ENCODE data around the gene U2AF2. TPM values are rescaled to one million over a fixed set of nuclear protein-coding genes. Genes with fewer than 3 reads are reported as not detected.
"Not testable (repeated sequence)": the region's sequence is repeated elsewhere in the genome, so short reads cannot be mapped to it uniquely, and the experiment has no call there.

Gene U2AF2
- polyA plus RNA-seq, 3 donors: 5.3 to 166 (median 5.4) TPM

DNA sequence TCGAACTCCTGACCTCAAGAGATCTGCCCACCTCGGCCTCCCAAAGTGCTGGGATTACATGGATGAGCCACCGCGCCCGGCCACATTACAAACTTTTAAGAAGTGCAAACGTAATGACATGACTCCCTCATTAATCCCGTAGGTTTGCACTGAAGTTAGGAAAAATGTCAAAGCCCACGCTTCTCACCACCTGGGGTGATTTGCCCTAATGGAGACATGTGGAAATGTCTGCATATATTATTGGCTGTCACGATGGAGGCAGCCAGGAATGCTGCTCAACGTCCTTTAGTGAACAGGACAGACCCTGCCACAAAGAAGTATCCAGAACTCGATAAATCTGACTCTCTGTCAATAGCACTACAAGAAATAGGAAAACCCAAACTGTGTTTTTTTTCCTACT is 62.4 kb downstream of the U2AF2 start:
- TF ChIP-seq, protein P1, sequence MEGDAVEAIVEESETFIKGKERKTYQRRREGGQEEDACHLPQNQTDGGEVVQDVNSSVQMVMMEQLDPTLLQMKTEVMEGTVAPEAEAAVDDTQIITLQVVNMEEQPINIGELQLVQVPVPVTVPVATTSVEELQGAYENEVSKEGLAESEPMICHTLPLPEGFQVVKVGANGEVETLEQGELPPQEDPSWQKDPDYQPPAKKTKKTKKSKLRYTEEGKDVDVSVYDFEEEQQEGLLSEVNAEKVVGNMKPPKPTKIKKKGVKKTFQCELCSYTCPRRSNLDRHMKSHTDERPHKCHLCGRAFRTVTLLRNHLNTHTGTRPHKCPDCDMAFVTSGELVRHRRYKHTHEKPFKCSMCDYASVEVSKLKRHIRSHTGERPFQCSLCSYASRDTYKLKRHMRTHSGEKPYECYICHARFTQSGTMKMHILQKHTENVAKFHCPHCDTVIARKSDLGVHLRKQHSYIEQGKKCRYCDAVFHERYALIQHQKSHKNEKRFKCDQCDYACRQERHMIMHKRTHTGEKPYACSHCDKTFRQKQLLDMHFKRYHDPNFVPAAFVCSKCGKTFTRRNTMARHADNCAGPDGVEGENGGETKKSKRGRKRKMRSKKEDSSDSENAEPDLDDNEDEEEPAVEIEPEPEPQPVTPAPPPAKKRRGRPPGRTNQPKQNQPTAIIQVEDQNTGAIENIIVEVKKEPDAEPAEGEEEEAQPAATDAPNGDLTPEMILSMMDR (IDR thresholded peaks at IDR 0.05): no peak
- Mint-ChIP-seq H3K27ac (no peak overlapping the region), H3K4me1 (no peaks in the 10 kb centered on the region), H3K4me3 (no peak overlapping the region), H3K27me3 (ENCODE audit: low read depth in 3 of 3) (peaks cover 3 to 11% (median 4%) of the 10 kb centered on the region in 3 donors), H3K36me3 (no peaks in the 10 kb centered on the region), H3K9me3 (peaks cover 23 to 58% (median 44%) of the 10 kb centered on the region in 7 donors)
- Histone ChIP-seq H3K36me3 (replicated peaks in 1 of 2; ENCODE audit: control insufficient read depth in 1 of 2, insufficient read depth in 2 of 2, low read length in 2 of 2) (no peaks in the 10 kb centered on the region), H3K9me3 (replicated peaks in 1 of 2; ENCODE audit: control insufficient read depth in 1 of 2, insufficient read depth in 1 of 2, low read length in 2 of 2) (peaks cover 28 to 30% of the 10 kb centered on the region in 2 donors), H3K4me1 (ENCODE audit: control insufficient read depth in 1 of 2, insufficient read depth in 2 of 2, low read length in 2 of 2) (no peaks in the 10 kb centered on the region), H3K4me2 (replicated peaks; ENCODE audit: extremely low read depth, low read length, poor library complexity, severe bottlenecking) (no peak overlapping the region), H2AFZ (ENCODE audit: insufficient read depth, low read depth, low read length, poor library complexity, severe bottlenecking) (no peak overlapping the region), H3K9ac (ENCODE audit: insufficient read depth, low read length, poor library complexity, severe bottlenecking) (no peak overlapping the region), H3K27me3 (ENCODE audit: control insufficient read depth in 2 of 2, insufficient read depth in 2 of 2, low read length in 2 of 2) (no peaks in the 10 kb centered on the region), H3K27ac (ENCODE audit: low read depth in 1 of 2, low read length in 2 of 2) (no peak overlapping the region), H3K79me2 (ENCODE audit: insufficient read depth, low read length) (no peaks in the 10 kb centered on the region), H3K4me3 (replicated peaks in 1 of 3; ENCODE audit: low read depth in 2 of 3, low read length in 3 of 3) (no peak overlapping the region), H4K20me1 (ENCODE audit: insufficient read depth, low read length) (no peaks in the 10 kb centered on the region)
- 76% methylated on average over 5 of the region's 11 CpGs for WGBS (ENCODE audit: insufficient coverage)
- intact Hi-C loops (cut with micrococcal nuclease): no loop called here
- no peak for DNase-seq

DNA sequence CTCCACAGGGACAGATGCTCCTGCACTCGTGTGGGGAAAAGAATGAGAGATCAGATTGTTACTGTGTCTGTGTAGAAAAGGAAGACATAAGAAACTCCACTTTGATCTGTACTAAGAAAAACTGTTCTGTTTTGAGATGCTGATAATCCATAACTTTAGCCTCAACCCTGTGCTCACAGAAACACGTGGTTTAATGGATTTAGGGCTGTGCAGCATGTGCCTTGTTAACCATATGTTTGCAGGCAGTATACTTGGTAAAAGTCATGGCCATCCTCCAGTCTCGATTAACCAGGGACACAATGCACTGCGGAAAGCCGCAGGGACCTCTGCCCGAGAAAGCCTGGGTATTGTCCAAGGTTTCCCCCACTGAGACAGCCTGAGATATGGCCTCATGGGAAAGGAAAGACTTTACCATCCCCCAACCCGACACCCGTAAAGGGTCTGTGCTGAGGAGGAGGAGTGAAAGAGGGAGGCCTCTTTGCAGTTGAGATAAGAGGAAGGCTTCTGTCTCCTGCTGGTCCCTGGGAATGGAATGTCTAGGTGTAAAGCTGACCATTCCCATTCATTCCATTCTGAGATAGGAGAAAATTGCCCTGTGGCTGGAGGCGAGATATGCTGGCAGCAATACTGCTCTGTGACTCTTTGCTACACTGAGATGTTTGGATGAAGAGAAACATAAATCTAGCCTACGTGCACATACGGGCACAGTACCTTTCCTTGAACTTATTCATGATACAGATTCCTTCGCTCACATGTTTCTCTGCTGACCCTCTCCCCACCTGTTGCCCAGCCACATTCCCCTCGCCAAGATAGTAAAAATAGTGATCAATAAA is 63.3 kb downstream of the U2AF2 start:
- H3K36me3 ChIP-seq (replicated peaks in 1 of 2; ENCODE audit: control insufficient read depth in 1 of 2, insufficient read depth in 2 of 2, low read length in 2 of 2); H3K9ac ChIP-seq (ENCODE audit: insufficient read depth, low read length, poor library complexity, severe bottlenecking); DNase-seq; H3K4me2 ChIP-seq (replicated peaks; ENCODE audit: extremely low read depth, low read length, poor library complexity, severe bottlenecking); H4K20me1 ChIP-seq (ENCODE audit: insufficient read depth, low read length); intact Hi-C loops (cut with micrococcal nuclease); H2AFZ ChIP-seq (ENCODE audit: insufficient read depth, low read depth, low read length, poor library complexity, severe bottlenecking); H3K4me3 Mint-ChIP-seq; H3K27ac Mint-ChIP-seq; H3K4me3 ChIP-seq (replicated peaks in 1 of 3; ENCODE audit: low read depth in 2 of 3, low read length in 3 of 3); H3K4me1 ChIP-seq (ENCODE audit: control insufficient read depth in 1 of 2, insufficient read depth in 2 of 2, low read length in 2 of 2); H3K4me1 Mint-ChIP-seq; H3K27me3 ChIP-seq (ENCODE audit: control insufficient read depth in 2 of 2, insufficient read depth in 2 of 2, low read length in 2 of 2); H3K36me3 Mint-ChIP-seq; H3K79me2 ChIP-seq (ENCODE audit: insufficient read depth, low read length); H3K27ac ChIP-seq (ENCODE audit: low read depth in 1 of 2, low read length in 2 of 2): not testable (repeated sequence)
- H3K9me3 ChIP-seq (replicated peaks in 1 of 2; ENCODE audit: control insufficient read depth in 1 of 2, insufficient read depth in 1 of 2, low read length in 2 of 2): peaks cover 30 to 31% of the 10 kb centered on the region in 2 donors
- Mint-ChIP-seq H3K9me3 (peaks cover 20 to 59% (median 44%) of the 10 kb centered on the region in 7 donors), H3K27me3 (ENCODE audit: low read depth in 3 of 3) (peaks cover 3 to 11% (median 4%) of the 10 kb centered on the region in 3 donors)
- 37% methylated on average over 3 of the region's 13 CpGs for WGBS (ENCODE audit: insufficient coverage)

Data from CD14-positive monocyte (primary cell).